WI38 (cell line): ENCODE measurements around the gene VSIG10.

Experiments used
- H3K4me3 ChIP-seq: 2 replicates; pipeline ENCODE4 v1.5.1; 2011; ENCODE audit warnings: low read depth, mild to moderate bottlenecking, control low read depth, low read length
- CTCF ChIP-seq: IDR thresholded peaks from 2 replicates; pipeline ENCODE4 v1.5.1; 2012; ENCODE audit warnings: low read depth, mild to moderate bottlenecking, control low read depth, low read length

The VSIG10 gene

GRCh38 chr12:118016424-118017264 is 87.2 kb downstream of the VSIG10 start, which contains the start of gene RFC5:
RFC5 (plus strand) TSS chr12:118016703; CDS start chr12:118016828, 125 bp downstream.
- H3K4me3 ChIP-seq = peak within 1 kb of the TSS; percentile 83
- TF ChIP-seq CTCF = no peak

GRCh38 chr12:118015944-118016343 is 87.9 kb downstream of the VSIG10 start:
- peak overlapping the region; percentile 83 for H3K4me3 ChIP-seq
- TF ChIP-seq CTCF = no peak

- H3K4me3 ChIP-seq = no peak overlapping the region
- TF ChIP-seq CTCF = no peak
Observed at GRCh38 chr12:118015306-118015705, 88.5 kb downstream of the VSIG10 start.
